K562 (cell line): ENCODE results near the gene STEAP3. TPM values are rescaled to one million over a fixed set of nuclear protein-coding genes. Genes with fewer than 3 reads are reported as not detected.

Experiments used
- BRD4 ChIP-seq: fragments of 200-600 bp; sonication (generic); IDR thresholded peaks from 2 replicates; pipeline ENCODE4 v1.6.1; 2017; ENCODE audit warnings: inconsistent platforms
- CTCF ChIP-seq, 3 experiments: IDR thresholded peaks in 2 of 3; conservative IDR thresholded peaks in 1 of 3; 2 replicates each; pipeline ENCODE4 v1.5.1; 2011 to 2012; ENCODE audit warnings: low read length in 3 of 3, mild to moderate bottlenecking in 3 of 3, control low read depth in 2 of 3, improper control_type of control experiment in 1 of 3, inconsistent platforms in 1 of 3, low read depth in 1 of 3, mixed read lengths in 1 of 3, moderate library complexity in 1 of 3; ENCODE audit not compliant: insufficient read depth in 2 of 3
- DEAF1 ChIP-seq: fragments of 450-650 bp; formaldehyde crosslinking; IDR thresholded peaks from 2 replicates; pipeline ENCODE4 v1.4.0; 2020; ENCODE audit warnings: mild to moderate bottlenecking, moderate library complexity
- ETV6 ChIP-seq, 3 experiments: fragments of 150-350 bp in 1 of 3; sonication (generic) in 1 of 3; formaldehyde crosslinking in 1 of 3; IDR thresholded peaks; 2 replicates each; pipeline versions ENCODE4 v1.6.1 to v1.8.0; 2014 to 2022; ENCODE audit warnings: borderline replicate concordance in 2 of 3, low read depth in 2 of 3, antibody characterized with exemption in 1 of 3, low read length in 1 of 3, mild to moderate bottlenecking in 1 of 3, missing genetic modification reagents in 1 of 3
- FOXK1 ChIP-seq: sonication (generic); formaldehyde crosslinking; IDR thresholded peaks from 2 replicates; pipeline ENCODE4 v1.8.0; 2022; ENCODE audit warnings: missing genetic modification reagents, mild to moderate bottlenecking, borderline replicate concordance
- KDM4B ChIP-seq, 2 experiments: fragments of 450-650 bp in 1 of 2; sonication (generic) in 1 of 2; IDR thresholded peaks; 2 replicates each; pipeline ENCODE4 v1.6.1; 2016 to 2017; ENCODE audit warnings: borderline replicate concordance in 2 of 2, antibody characterized with exemption in 1 of 2, low read depth in 1 of 2, mild to moderate bottlenecking in 1 of 2
- MYC ChIP-seq, 2 experiments: fragments of 250-450 bp in 1 of 2; sonication (Bioruptor Pico) in 1 of 2; IDR thresholded peaks; 2 replicates each; pipeline versions ENCODE4 v1.5.1 to v1.6.1; 2012 to 2021; ENCODE audit warnings: low read depth in 2 of 2, borderline replicate concordance in 1 of 2, improper control_type of control experiment in 1 of 2, low read length in 1 of 2, mild to moderate bottlenecking in 1 of 2, moderate library complexity in 1 of 2
- PHF8 ChIP-seq: fragments of 200-600 bp; sonication (generic); IDR thresholded peaks from 2 replicates; pipeline ENCODE4 v1.6.1; 2012; ENCODE audit warnings: mixed run types, mild to moderate bottlenecking, inconsistent platforms, low read length, moderate library complexity, borderline replicate concordance
- PRPF4 ChIP-seq: fragments of 200-400 bp; formaldehyde crosslinking; IDR thresholded peaks from one replicate; pipeline ENCODE4 v1.6.1; 2017; ENCODE audit warnings: low read length, low read depth, mild to moderate bottlenecking; ENCODE audit not compliant: insufficient read depth, poor library complexity, severe bottlenecking
- PTRF ChIP-seq: fragments of 450-650 bp; IDR thresholded peaks from 2 replicates; pipeline ENCODE4 v1.6.1; 2016; ENCODE audit warnings: mild to moderate bottlenecking, missing genetic modification characterization, missing compliant biosample characterization
- RAD21 ChIP-seq, 2 experiments: fragments of 250-450 bp in 1 of 2; fragments of 450-650 bp in 1 of 2; sonication (Bioruptor Pico) in 1 of 2; formaldehyde crosslinking in 1 of 2; IDR thresholded peaks in 1 of 2; conservative IDR thresholded peaks in 1 of 2; 2 replicates each; pipeline versions ENCODE4 v1.4.0 to v1.8.0; 2020 to 2022; ENCODE audit warnings: mild to moderate bottlenecking in 2 of 2, moderate library complexity in 1 of 2
- SMC3 ChIP-seq: conservative IDR thresholded peaks from 2 replicates; pipeline ENCODE4 v1.6.1; 2011; ENCODE audit warnings: low read depth, low read length, improper control_type of control experiment; ENCODE audit not compliant: insufficient read depth
- USF1 ChIP-seq: sonication (generic); formaldehyde crosslinking; IDR thresholded peaks from 2 replicates; pipeline ENCODE4 v1.9.0; 2022; ENCODE audit warnings: mild to moderate bottlenecking, missing genetic modification reagents
- ZNF121 ChIP-seq: sonication (generic); formaldehyde crosslinking; conservative IDR thresholded peaks from 2 replicates; pipeline ENCODE4 v1.8.0; 2022; ENCODE audit warnings: missing genetic modification reagents
- polyA plus RNA-seq, 8 experiments: library from polyadenylated mRNA; depleted of rRNA in 4 of 8; stranded (reverse) in 5 of 8; unstranded in 3 of 8; fragments of >200 nt; fragmentation: Nextera tagmentation in 2 of 8; fragmentation: Illumina TruSeq in 1 of 8; extraction: Ambion mirVana in 2 of 8; extraction: Trizol in 1 of 8; gene quantifications; 2 replicates each; pipeline versions ENCODE4 v1.2.1 to v1.2.3, GENCODE V29; 2011 to 2014; ENCODE audit warnings: inconsistent platforms in 1 of 8, missing spikeins in 1 of 8
- total RNA-seq, 7 experiments: library from RNA; depleted of rRNA in 6 of 7; stranded (reverse); fragments of >200 nt in 6 of 7; fragmentation: Illumina TruSeq in 2 of 7; extraction: Trizol in 2 of 7; gene quantifications; 2 replicates each; pipeline versions ENCODE4 v1.2.1 to v1.2.3, GENCODE V29; 2011 to 2021; ENCODE audit warnings: low replicate concordance in 1 of 7
- TF ChIP-seq, protein P1 (sequence below): fragments of 250-450 bp; sonication (Bioruptor Pico); IDR thresholded peaks from 2 replicates; pipeline ENCODE4 v1.9.0; 2021; ENCODE audit warnings: mild to moderate bottlenecking, inconsistent platforms
- TF ChIP-seq, protein P2 (sequence below): sonication (generic); formaldehyde crosslinking; IDR thresholded peaks from 2 replicates; pipeline ENCODE4 v1.8.1; 2022; ENCODE audit warnings: missing genetic modification reagents

STEAP3 gene
- total and polyA plus RNA-seq, 9 of the 15 experiments (the other 6 are each of a cell fraction or from before 2014, with no cell fraction given): 1.8 to 31.6 (median 9.0) TPM

- TF ChIP-seq, protein P1, sequence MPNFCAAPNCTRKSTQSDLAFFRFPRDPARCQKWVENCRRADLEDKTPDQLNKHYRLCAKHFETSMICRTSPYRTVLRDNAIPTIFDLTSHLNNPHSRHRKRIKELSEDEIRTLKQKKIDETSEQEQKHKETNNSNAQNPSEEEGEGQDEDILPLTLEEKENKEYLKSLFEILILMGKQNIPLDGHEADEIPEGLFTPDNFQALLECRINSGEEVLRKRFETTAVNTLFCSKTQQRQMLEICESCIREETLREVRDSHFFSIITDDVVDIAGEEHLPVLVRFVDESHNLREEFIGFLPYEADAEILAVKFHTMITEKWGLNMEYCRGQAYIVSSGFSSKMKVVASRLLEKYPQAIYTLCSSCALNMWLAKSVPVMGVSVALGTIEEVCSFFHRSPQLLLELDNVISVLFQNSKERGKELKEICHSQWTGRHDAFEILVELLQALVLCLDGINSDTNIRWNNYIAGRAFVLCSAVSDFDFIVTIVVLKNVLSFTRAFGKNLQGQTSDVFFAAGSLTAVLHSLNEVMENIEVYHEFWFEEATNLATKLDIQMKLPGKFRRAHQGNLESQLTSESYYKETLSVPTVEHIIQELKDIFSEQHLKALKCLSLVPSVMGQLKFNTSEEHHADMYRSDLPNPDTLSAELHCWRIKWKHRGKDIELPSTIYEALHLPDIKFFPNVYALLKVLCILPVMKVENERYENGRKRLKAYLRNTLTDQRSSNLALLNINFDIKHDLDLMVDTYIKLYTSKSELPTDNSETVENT (CRISPR knock-in tag): no peak
- TF ChIP-seq DEAF1 (CRISPR knock-in tag) (0 out of 2 replicates have a peak, but pooled peaks have one; percentile 18), CTCF (IDR thresholded peaks at IDR 0.05 in 2 of 3, conservative IDR thresholded peaks at IDR 0.05 in 1 of 3; ENCODE audit: insufficient read depth in 2 of 3, low read depth in 1 of 3, low read length in 3 of 3) (peak; percentile 81 to 90 (median 86)), BRD4 (no peak), PHF8 (no peak), PTRF (tag) (no peak), ZNF121 (CRISPR knock-in tag) (peak; percentile 59), ETV6 (IDR thresholded peaks at IDR 0.05; ENCODE audit: borderline replicate concordance in 1 of 2, low read depth in 2 of 2, low read length in 1 of 2) (no peak), ETV6 (CRISPR knock-in tag; IDR thresholded peaks at IDR 0.05; ENCODE audit: borderline replicate concordance) (no peak), PRPF4 (no peak), SMC3 (peak; percentile 68), FOXK1 (CRISPR knock-in tag) (0 out of 2 replicates have a peak, but pooled peaks have one; percentile 43), RAD21 (CRISPR knock-in tag; conservative IDR thresholded peaks at IDR 0.05 in 1 of 2, IDR thresholded peaks at IDR 0.05 in 1 of 2) (peak; percentile 40 to 61), USF1 (CRISPR knock-in tag) (no peak), MYC (IDR thresholded peaks at IDR 0.05; ENCODE audit: low read depth, low read length) (peak; percentile 41; the same call in 1 of the 2 replicates), MYC (CRISPR knock-in tag; IDR thresholded peaks at IDR 0.05; ENCODE audit: borderline replicate concordance, low read depth) (no peak), KDM4B (IDR thresholded peaks at IDR 0.05; ENCODE audit: borderline replicate concordance in 2 of 2, low read depth in 1 of 2) (no peak)
- TF ChIP-seq, protein P2, sequence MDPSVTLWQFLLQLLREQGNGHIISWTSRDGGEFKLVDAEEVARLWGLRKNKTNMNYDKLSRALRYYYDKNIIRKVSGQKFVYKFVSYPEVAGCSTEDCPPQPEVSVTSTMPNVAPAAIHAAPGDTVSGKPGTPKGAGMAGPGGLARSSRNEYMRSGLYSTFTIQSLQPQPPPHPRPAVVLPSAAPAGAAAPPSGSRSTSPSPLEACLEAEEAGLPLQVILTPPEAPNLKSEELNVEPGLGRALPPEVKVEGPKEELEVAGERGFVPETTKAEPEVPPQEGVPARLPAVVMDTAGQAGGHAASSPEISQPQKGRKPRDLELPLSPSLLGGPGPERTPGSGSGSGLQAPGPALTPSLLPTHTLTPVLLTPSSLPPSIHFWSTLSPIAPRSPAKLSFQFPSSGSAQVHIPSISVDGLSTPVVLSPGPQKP (CRISPR knock-in tag): no peak
Measured at GRCh38 chr2:119174216-119174992, 49.2 kb upstream of the STEAP3 start (continued).
